MM.1S (cell line): ENCODE data around the gene BICC1.

Experiments
- DNase-seq: peaks from one replicate; pipeline ENCODE4 v3.0.0-alpha.2; 2015
- H2AFZ ChIP-seq: fragments of 300-600 bp; sonication (generic); 2 replicates; pipeline ENCODE4 v1.6.0; 2016; ENCODE audit warnings: antibody characterized with exemption, low read length
- H3F3A ChIP-seq: fragments of 300-600 bp; sonication (generic); 2 replicates; pipeline ENCODE4 v1.6.1; 2016; ENCODE audit warnings: mild to moderate bottlenecking, antibody characterized with exemption, low read length, moderate library complexity, mixed read lengths; ENCODE audit not compliant: insufficient read depth
- H3K27ac ChIP-seq: fragments of 300-600 bp; sonication (generic); 2 replicates; pipeline ENCODE4 v1.5.1; 2016; ENCODE audit warnings: mild to moderate bottlenecking, low read length
- H3K27me3 ChIP-seq: fragments of 300-600 bp; sonication (generic); replicated peaks from 2 replicates; pipeline ENCODE4 v1.6.0; 2016; ENCODE audit warnings: low read length; ENCODE audit not compliant: insufficient read depth
- H3K36me3 ChIP-seq: fragments of 300-600 bp; sonication (generic); replicated peaks from 2 replicates; pipeline ENCODE4 v1.6.1; 2016; ENCODE audit warnings: mild to moderate bottlenecking, low read length, mixed read lengths; ENCODE audit not compliant: insufficient read depth
- H3K4me1 ChIP-seq: fragments of 300-600 bp; sonication (generic); 2 replicates; pipeline ENCODE4 v1.6.1; 2016; ENCODE audit warnings: low read length, mixed read lengths
- H3K4me2 ChIP-seq: fragments of 300-600 bp; sonication (generic); 2 replicates; pipeline ENCODE4 v1.6.0; 2016; ENCODE audit warnings: low read depth, low read length
- H3K4me3 ChIP-seq: fragments of 300-600 bp; sonication (generic); 2 replicates; pipeline ENCODE4 v1.5.1; 2016; ENCODE audit warnings: low read length, mixed read lengths
- H3K79me2 ChIP-seq: fragments of 300-600 bp; sonication (generic); 2 replicates; pipeline ENCODE4 v1.6.1; 2016; ENCODE audit warnings: mixed run types, low read length, mixed read lengths
- H3K9ac ChIP-seq: fragments of 300-600 bp; sonication (generic); 2 replicates; pipeline ENCODE4 v1.6.1; 2016; ENCODE audit warnings: low read length, mixed read lengths
- H3K9me2 ChIP-seq: fragments of 300-600 bp; sonication (generic); replicated peaks from 2 replicates; pipeline ENCODE4 v1.6.1; 2016; ENCODE audit warnings: mild to moderate bottlenecking, low read length, mixed read lengths; ENCODE audit not compliant: insufficient read depth
- H3K9me3 ChIP-seq: fragments of 300-600 bp; sonication (generic); replicated peaks from 2 replicates; pipeline ENCODE4 v1.6.1; 2016; ENCODE audit warnings: mild to moderate bottlenecking, low read length, mixed read lengths; ENCODE audit not compliant: insufficient read depth
- H4K20me1 ChIP-seq: fragments of 300-600 bp; sonication (generic); 2 replicates; pipeline ENCODE4 v1.6.1; 2016; ENCODE audit warnings: mild to moderate bottlenecking, low read length, moderate library complexity, mixed read lengths; ENCODE audit not compliant: insufficient read depth
- CTCF ChIP-seq: fragments of 300-600 bp; sonication (generic); IDR thresholded peaks from 2 replicates; pipeline ENCODE4 v1.5.1; 2016; ENCODE audit warnings: antibody characterized with exemption, low read length, mixed read lengths
- EZH2 ChIP-seq: fragments of 300-600 bp; sonication (generic); optimal IDR thresholded peaks from 2 replicates; pipeline ENCODE3; 2017; ENCODE audit warnings: low read depth, mild to moderate bottlenecking, antibody characterized with exemption, low read length, mixed read lengths
- EZH2phosphoT487 ChIP-seq: fragments of 300-600 bp; sonication (generic); IDR thresholded peaks from 2 replicates; pipeline ENCODE4 v1.6.1; 2018; ENCODE audit warnings: antibody characterized with exemption, low read length

Gene BICC1

GRCh38 chr10:58691528-58691927 lies 178.9 kb downstream of the BICC1 start:
- Histone ChIP-seq H3K27me3 (no peaks in the 10 kb centered on the region), H3K27ac (no peak overlapping the region), H3K4me1 (no peaks in the 10 kb centered on the region), H3K9ac (no peak overlapping the region), H3K79me2 (no peaks in the 10 kb centered on the region), H2AFZ (no peak overlapping the region), H3K9me2 (no peaks in the 10 kb centered on the region), H3F3A (no peaks in the 10 kb centered on the region), H4K20me1 (no peaks in the 10 kb centered on the region), H3K9me3 (no peaks in the 10 kb centered on the region), H3K36me3 (no peaks in the 10 kb centered on the region), H3K4me2 (no peak overlapping the region), H3K4me3 (no peak overlapping the region)
- no peak for TF ChIP-seq EZH2
- no peak for TF ChIP-seq EZH2phosphoT487
- no peak for TF ChIP-seq CTCF
- DNase-seq: no peak

- H3K4me3 ChIP-seq: no peak overlapping the region
- H3K4me2 ChIP-seq: no peak overlapping the region
- no peaks in the 10 kb centered on the region for H3K36me3 ChIP-seq
- DNase-seq: no peak
- H3K9me2 ChIP-seq: no peaks in the 10 kb centered on the region
- H3K27ac ChIP-seq: no peak overlapping the region
- H3K79me2 ChIP-seq: no peaks in the 10 kb centered on the region
- H3K27me3 ChIP-seq: no peaks in the 10 kb centered on the region
- H4K20me1 ChIP-seq: no peaks in the 10 kb centered on the region
- H3F3A ChIP-seq: no peaks in the 10 kb centered on the region
- H3K9ac ChIP-seq: no peak overlapping the region
- H3K4me1 ChIP-seq: no peaks in the 10 kb centered on the region
- no peaks in the 10 kb centered on the region for H3K9me3 ChIP-seq
- TF ChIP-seq CTCF (no peak), EZH2 (no peak), EZH2phosphoT487 (no peak)
- H2AFZ ChIP-seq: no peak overlapping the region
Measured at GRCh38 chr10:58693919-58694318, 181.2 kb downstream of the BICC1 start.

DNA sequence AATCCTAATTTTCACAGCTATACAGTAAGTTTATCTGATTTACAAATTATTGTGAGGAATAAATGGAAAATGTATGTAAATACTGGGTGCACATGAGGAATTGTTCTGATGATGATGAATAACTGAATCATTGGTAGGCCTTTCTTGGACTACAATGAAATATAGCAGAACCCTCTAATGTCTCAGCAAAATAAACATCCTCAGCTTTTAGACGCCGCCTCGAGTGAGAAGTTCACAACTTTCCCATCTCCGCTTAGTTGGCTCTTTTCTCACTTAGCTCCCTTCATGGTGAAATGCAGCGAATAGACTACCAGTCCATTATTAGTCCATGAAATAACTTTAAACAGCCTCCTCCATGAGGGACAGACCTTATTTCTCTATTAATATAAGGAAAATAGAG lies 182.3 kb downstream of the BICC1 start:
- TF ChIP-seq EZH2 (no peak), CTCF (no peak), EZH2phosphoT487 (no peak)
- no peak overlapping the region for H3K9ac ChIP-seq
- no peaks in the 10 kb centered on the region for H3K36me3 ChIP-seq
- no peaks in the 10 kb centered on the region for H3F3A ChIP-seq
- H3K79me2 ChIP-seq: no peaks in the 10 kb centered on the region
- H3K9me3 ChIP-seq: no peaks in the 10 kb centered on the region
- no peak overlapping the region for H3K4me2 ChIP-seq
- no peak for DNase-seq
- no peaks in the 10 kb centered on the region for H3K27me3 ChIP-seq
- H4K20me1 ChIP-seq: no peaks in the 10 kb centered on the region
- no peak overlapping the region for H2AFZ ChIP-seq
- H3K9me2 ChIP-seq: no peaks in the 10 kb centered on the region
- H3K27ac ChIP-seq: no peak overlapping the region
- H3K4me1 ChIP-seq: no peaks in the 10 kb centered on the region
- H3K4me3 ChIP-seq: no peak overlapping the region
